ENCODE data around the gene ODF4. TPM values are rescaled to one million over a fixed set of nuclear protein-coding genes. Genes with fewer than 3 reads are reported as not detected.

Gene ODF4
- total RNA-seq, 4 donors from 2014 or later, result not detected

- no peak for TF ChIP-seq CTCF (IDR thresholded peaks at IDR 0.05)
- TF ChIP-seq POLR2AphosphoS5 (IDR thresholded peaks at IDR 0.05), result no peak
- no peak for TF ChIP-seq EP300 (IDR thresholded peaks at IDR 0.05)
- no peak for TF ChIP-seq POLR2A (IDR thresholded peaks at IDR 0.05)
- Histone ChIP-seq H3K4me3 (peak overlapping the region; percentile 60), H3K9me3 (no peaks in the 10 kb centered on the region), H3K36me3 (no peaks in the 10 kb centered on the region), H3K27me3 (peaks cover 2% of the 10 kb centered on the region), H3K27ac (peak overlapping the region; percentile 24), H3K4me1 (peaks cover 19% of the 10 kb centered on the region)
- DNase-seq (ENCODE audit: low spot score in 2 of 2), result peak; percentile 70 to 83
- 16% methylated on average over 16 of the region's 48 CpGs for WGBS
Observed at GRCh38 chr17:8326511-8327302, 12.9 kb upstream of the ODF4 start.

GRCh38 chr17:8327303-8327649 is 12.4 kb upstream of the ODF4 start:
- no peak for DNase-seq (ENCODE audit: low spot score in 2 of 2)
- Histone ChIP-seq H3K4me1 (peaks cover 19% of the 10 kb centered on the region), H3K36me3 (no peaks in the 10 kb centered on the region), H3K9me3 (no peaks in the 10 kb centered on the region), H3K27me3 (peaks cover 2% of the 10 kb centered on the region), H3K27ac (no peak overlapping the region), H3K4me3 (peak overlapping the region; percentile 60)
- no peak for TF ChIP-seq POLR2AphosphoS5 (IDR thresholded peaks at IDR 0.05)
- TF ChIP-seq EP300 (IDR thresholded peaks at IDR 0.05), result no peak
- no peak for TF ChIP-seq POLR2A (IDR thresholded peaks at IDR 0.05)
- TF ChIP-seq CTCF (IDR thresholded peaks at IDR 0.05), result no peak
- 19% methylated on average over 18 of the region's 25 CpGs for WGBS

GRCh38 chr17:8332128-8332527 is 7.5 kb upstream of the ODF4 start:
- Histone ChIP-seq H3K9me3 (no peaks in the 10 kb centered on the region), H3K4me1 (peaks cover 4% of the 10 kb centered on the region), H3K36me3 (no peaks in the 10 kb centered on the region), H3K4me3 (no peak overlapping the region), H3K27ac (no peak overlapping the region), H3K27me3 (no peaks in the 10 kb centered on the region)
- DNase-seq (ENCODE audit: low spot score in 2 of 2), result no peak
- WGBS, result 90% methylated on average over 2 of the region's 2 CpGs
- TF ChIP-seq POLR2A (IDR thresholded peaks at IDR 0.05) (no peak), CTCF (IDR thresholded peaks at IDR 0.05) (no peak), POLR2AphosphoS5 (IDR thresholded peaks at IDR 0.05) (no peak), EP300 (IDR thresholded peaks at IDR 0.05) (no peak)

GRCh38 chr17:8332688-8333087 is 7.0 kb upstream of the ODF4 start:
- Histone ChIP-seq H3K4me1 (no peaks in the 10 kb centered on the region), H3K4me3 (no peak overlapping the region), H3K27me3 (no peaks in the 10 kb centered on the region), H3K9me3 (no peaks in the 10 kb centered on the region), H3K36me3 (no peaks in the 10 kb centered on the region), H3K27ac (no peak overlapping the region)
- 68% methylated on average over 5 of the region's 5 CpGs for WGBS
- DNase-seq (ENCODE audit: low spot score in 2 of 2), result no peak
- TF ChIP-seq POLR2AphosphoS5 (IDR thresholded peaks at IDR 0.05) (no peak), CTCF (IDR thresholded peaks at IDR 0.05) (no peak), POLR2A (IDR thresholded peaks at IDR 0.05) (no peak), EP300 (IDR thresholded peaks at IDR 0.05) (no peak)

- Histone ChIP-seq H3K27me3 (no peaks in the 10 kb centered on the region), H3K4me3 (no peak overlapping the region), H3K27ac (no peak overlapping the region), H3K4me1 (peaks cover 3% of the 10 kb centered on the region), H3K9me3 (no peaks in the 10 kb centered on the region), H3K36me3 (no peaks in the 10 kb centered on the region)
- no peak for TF ChIP-seq EP300 (IDR thresholded peaks at IDR 0.05)
- no peak for TF ChIP-seq POLR2A (IDR thresholded peaks at IDR 0.05)
- TF ChIP-seq POLR2AphosphoS5 (IDR thresholded peaks at IDR 0.05), result no peak
- TF ChIP-seq CTCF (IDR thresholded peaks at IDR 0.05), result no peak
- WGBS, result 94% methylated on average over 4 of the region's 4 CpGs
- no peak for DNase-seq (ENCODE audit: low spot score in 2 of 2)
Observed at GRCh38 chr17:8333281-8333680, 6.4 kb upstream of the ODF4 start.
